Panc1 (cell line): Measurements from ENCODE around the gene FAHD1. TPM values are rescaled to one million over a fixed set of nuclear protein-coding genes. Genes with fewer than 3 reads are reported as not detected.

Source experiments
- ATAC-seq: fragments of 200-7000 bp; cut with Tn5 transposase; 2 replicates; pipeline ENCODE4 v1.9.1; 2020; ENCODE audit warnings: mild to moderate bottlenecking, moderate library complexity
- BruUV-seq: library from RNA; stranded (reverse); fragments of 400-500 nt; replicated peaks from 2 replicates; lab custom pipeline; 2021; lab: Mats Ljungman, UMichigan
- CTCF ChIA-PET: fragments of 300-600 bp; sonication (Branson Sonifier 250); formaldehyde crosslinking; loops from one replicate; lab custom pipeline; 2022; ENCODE audit warnings: antibody characterized with exemption; lab: Charles Lee
- POLR2A ChIA-PET: fragments of 300-600 bp; sonication (Branson Sonifier 250); formaldehyde crosslinking; loops from one replicate; lab custom pipeline; 2022; ENCODE audit warnings: antibody characterized with exemption; lab: Charles Lee
- DNase-seq: peaks from one replicate; pipeline ENCODE4 v3.0.0-alpha.2; 2010; ENCODE audit warnings: low read depth, low spot score
- H3K27ac ChIP-seq: 2 replicates; pipeline ENCODE4 v1.5.1; 2011; ENCODE audit warnings: mild to moderate bottlenecking, low read length, inconsistent platforms
- H3K27me3 ChIP-seq: fragments of 200-500 bp; sonication (Bioruptor generic); 2 replicates; pipeline ENCODE4 v1.6.0; 2014; ENCODE audit warnings: low read length, inconsistent platforms; ENCODE audit not compliant: control insufficient read depth, insufficient read depth
- H3K36me3 ChIP-seq: fragments of 200-500 bp; sonication (Bioruptor generic); 2 replicates; pipeline ENCODE4 v1.5.1; 2014; ENCODE audit warnings: inconsistent platforms, mild to moderate bottlenecking, low read length, moderate library complexity; ENCODE audit not compliant: control insufficient read depth, insufficient read depth
- H3K4me1 ChIP-seq: 2 replicates; pipeline ENCODE4 v1.5.1; 2011; ENCODE audit warnings: inconsistent platforms, mild to moderate bottlenecking, low read length, moderate library complexity; ENCODE audit not compliant: control insufficient read depth, insufficient read depth
- H3K4me3 ChIP-seq, 2 experiments: 2 replicates each; pipeline ENCODE4 v1.5.1; 2011 to 2012; ENCODE audit warnings: low read depth in 2 of 2, low read length in 2 of 2, mild to moderate bottlenecking in 2 of 2, inconsistent platforms in 1 of 2, moderate library complexity in 1 of 2
- H3K9me3 ChIP-seq: fragments of 200-500 bp; sonication (Bioruptor generic); 2 replicates; pipeline ENCODE4 v1.5.1; 2014; ENCODE audit warnings: low read depth, mild to moderate bottlenecking, inconsistent platforms, low read length, moderate library complexity; ENCODE audit not compliant: control insufficient read depth, insufficient read depth
- CTCF ChIP-seq: fragments of 450-650 bp; IDR thresholded peaks from 2 replicates; pipeline ENCODE4 v1.5.1; 2017; ENCODE audit warnings: mild to moderate bottlenecking
- POLR2AphosphoS5 ChIP-seq: IDR thresholded peaks from 2 replicates; pipeline ENCODE4 v1.6.1; 2012; ENCODE audit warnings: mild to moderate bottlenecking, low read depth, low read length, moderate library complexity
- REST ChIP-seq, 2 experiments: IDR thresholded peaks; 2 replicates each; pipeline ENCODE4 v1.6.1; 2011 to 2012; ENCODE audit warnings: low read depth in 2 of 2, control low read depth in 1 of 2, low read length in 1 of 2, mild to moderate bottlenecking in 1 of 2, moderate library complexity in 1 of 2; ENCODE audit not compliant: insufficient read depth in 1 of 2
- SIN3A ChIP-seq: IDR thresholded peaks from 2 replicates; pipeline ENCODE4 v1.6.1; 2012; ENCODE audit warnings: low read depth, mild to moderate bottlenecking, low read length, moderate library complexity, borderline replicate concordance; ENCODE audit not compliant: insufficient read depth
- TCF7L2 ChIP-seq: IDR thresholded peaks from 2 replicates; pipeline ENCODE4 v1.6.1; 2011; ENCODE audit warnings: mild to moderate bottlenecking, low read depth, low read length, inconsistent platforms
- in situ Hi-C: cut with HindIII; loops from 2 replicates; pipeline ENCODE4 v1.10.0; 2016; ENCODE audit warnings: low sequenced_read_pairs, low pct_unique_long_range_greater_than_20kb
- intact Hi-C: fragments of 100-400 bp; cut with micrococcal nuclease; formaldehyde crosslinking; loops from one replicate; pipeline ENCODE4 v1.10.0; 2022; ENCODE audit not compliant: unreplicated experiment
- total RNA-seq: library from RNA; stranded (reverse); gene quantifications from one replicate; pipeline ENCODE4 v1.2.1, GENCODE V29; 2021; ENCODE audit not compliant: unreplicated experiment

The FAHD1 gene
- total RNA-seq, 1 experiment from 2014 or later, result 34.6 TPM

GRCh38 chr16:1809281-1809801 is 17.7 kb upstream of the FAHD1 start:
- peaks cover 5% of the 10 kb centered on the region; the same call in 1 of the 2 replicates for H3K4me1 ChIP-seq
- intact Hi-C loops, result no loop called here
- no peak overlapping the region for H3K27ac ChIP-seq
- H3K4me3 ChIP-seq, result no peak overlapping the region
- no TSS peak for BruUV-seq
- in situ Hi-C loops, result no loop called here
- DNase-seq, result no peak
- TF ChIP-seq TCF7L2 (no peak), SIN3A (no peak), POLR2AphosphoS5 (no peak), REST (IDR thresholded peaks at IDR 0.05; ENCODE audit: insufficient read depth in 1 of 2, low read depth in 2 of 2, low read length in 1 of 2) (no peak), CTCF (no peak)
- POLR2A ChIA-PET, result no interaction called here
- no peaks in the 10 kb centered on the region for H3K36me3 ChIP-seq
- H3K9me3 ChIP-seq, result no peaks in the 10 kb centered on the region
- no peaks in the 10 kb centered on the region for H3K27me3 ChIP-seq
- peak; percentile 73 for ATAC-seq
- CTCF ChIA-PET, result no interaction called here

- DNase-seq (no peak), ATAC-seq (no peak)
- Histone ChIP-seq H3K27me3 (no peaks in the 10 kb centered on the region), H3K4me3 (no peak overlapping the region), H3K27ac (no peak overlapping the region), H3K9me3 (no peaks in the 10 kb centered on the region), H3K36me3 (no peaks in the 10 kb centered on the region), H3K4me1 (peaks cover 5% of the 10 kb centered on the region; the same call in 1 of the 2 replicates)
- intact Hi-C loops (no loop called here), in situ Hi-C loops (no loop called here)
- TF ChIP-seq CTCF (no peak), SIN3A (no peak), POLR2AphosphoS5 (no peak), REST (IDR thresholded peaks at IDR 0.05; ENCODE audit: insufficient read depth in 1 of 2, low read depth in 2 of 2, low read length in 1 of 2) (no peak), TCF7L2 (no peak)
- BruUV-seq, result no TSS peak
- CTCF ChIA-PET, result no interaction called here
- POLR2A ChIA-PET, result no interaction called here
Measured at GRCh38 chr16:1810106-1810505, 16.9 kb upstream of the FAHD1 start.
